ENCODE results near the gene OR10H1. TPM values are rescaled to one million over a fixed set of nuclear protein-coding genes. Genes with fewer than 3 reads are reported as not detected.
"Not testable (repeated sequence)": the region's sequence is repeated elsewhere in the genome, so short reads cannot be mapped to it uniquely, and the experiment has no call there.

OR10H1 gene
- total and polyA plus RNA-seq, 7 donors = not detected

DNA sequence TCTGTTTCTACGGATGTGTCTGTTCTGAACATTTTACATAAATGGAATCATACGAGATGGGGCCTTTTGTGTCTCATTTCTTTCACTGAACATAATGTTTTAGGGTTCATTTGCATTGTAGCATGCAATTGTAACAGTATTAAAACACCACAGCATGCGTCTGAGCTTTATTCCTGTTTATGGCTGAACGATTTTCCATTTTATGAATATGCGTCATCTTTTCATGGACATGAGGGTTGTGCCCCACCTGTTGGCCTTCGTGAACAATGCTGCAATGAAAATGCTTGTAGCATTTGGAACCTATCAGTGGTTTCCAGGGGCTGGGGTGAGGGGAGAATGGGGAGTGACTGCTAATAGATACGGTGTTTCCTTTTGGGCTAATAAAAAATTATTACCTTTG lies 5.1 kb downstream of the OR10H1 start:
- intact Hi-C loops (cut with DNase I) = loop anchor here (2.0 kb wide), 1 partner anchor 182 kb away; no protein-coding TSS in a partner anchor
- Histone ChIP-seq H3K4me1 (peaks cover 0 to 7% (median 3%) of the 10 kb centered on the region in 4 donors), H3K27ac (no peak overlapping the region), H3K27me3 (peaks cover 0 to 17% (median 0%) of the 10 kb centered on the region in 3 donors), H3K4me3 (peak overlapping the region in 1 of 4 donors; percentile 8), H3K9me3 (no peaks in the 10 kb centered on the region), H3K36me3 (no peaks in the 10 kb centered on the region)
- no peak for DNase-seq
- TF ChIP-seq, protein P1, sequence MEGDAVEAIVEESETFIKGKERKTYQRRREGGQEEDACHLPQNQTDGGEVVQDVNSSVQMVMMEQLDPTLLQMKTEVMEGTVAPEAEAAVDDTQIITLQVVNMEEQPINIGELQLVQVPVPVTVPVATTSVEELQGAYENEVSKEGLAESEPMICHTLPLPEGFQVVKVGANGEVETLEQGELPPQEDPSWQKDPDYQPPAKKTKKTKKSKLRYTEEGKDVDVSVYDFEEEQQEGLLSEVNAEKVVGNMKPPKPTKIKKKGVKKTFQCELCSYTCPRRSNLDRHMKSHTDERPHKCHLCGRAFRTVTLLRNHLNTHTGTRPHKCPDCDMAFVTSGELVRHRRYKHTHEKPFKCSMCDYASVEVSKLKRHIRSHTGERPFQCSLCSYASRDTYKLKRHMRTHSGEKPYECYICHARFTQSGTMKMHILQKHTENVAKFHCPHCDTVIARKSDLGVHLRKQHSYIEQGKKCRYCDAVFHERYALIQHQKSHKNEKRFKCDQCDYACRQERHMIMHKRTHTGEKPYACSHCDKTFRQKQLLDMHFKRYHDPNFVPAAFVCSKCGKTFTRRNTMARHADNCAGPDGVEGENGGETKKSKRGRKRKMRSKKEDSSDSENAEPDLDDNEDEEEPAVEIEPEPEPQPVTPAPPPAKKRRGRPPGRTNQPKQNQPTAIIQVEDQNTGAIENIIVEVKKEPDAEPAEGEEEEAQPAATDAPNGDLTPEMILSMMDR (IDR thresholded peaks at IDR 0.05) = peak; percentile 12 to 48 (median 48)
- TF ChIP-seq POLR2A (IDR thresholded peaks at IDR 0.05) = no peak
- 9 to 46% methylated on average over 7 of the region's 7 CpGs for WGBS, 2 donors

DNA sequence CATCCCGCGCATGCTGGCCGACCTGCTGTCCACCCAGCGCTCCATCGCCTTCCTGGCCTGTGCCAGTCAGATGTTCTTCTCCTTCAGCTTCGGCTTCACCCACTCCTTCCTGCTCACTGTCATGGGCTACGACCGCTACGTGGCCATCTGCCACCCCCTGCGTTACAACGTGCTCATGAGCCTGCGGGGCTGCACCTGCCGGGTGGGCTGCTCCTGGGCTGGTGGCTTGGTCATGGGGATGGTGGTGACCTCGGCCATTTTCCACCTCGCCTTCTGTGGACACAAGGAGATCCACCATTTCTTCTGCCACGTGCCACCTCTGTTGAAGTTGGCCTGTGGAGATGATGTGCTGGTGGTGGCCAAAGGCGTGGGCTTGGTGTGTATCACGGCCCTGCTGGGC lies 21.2 kb downstream of the OR10H1 start:
- intact Hi-C loops (cut with DNase I); H3K4me1 ChIP-seq: not testable (repeated sequence)
- WGBS, 2 donors = 93 to 95% methylated on average over 18 of the region's 18 CpGs

DNA sequence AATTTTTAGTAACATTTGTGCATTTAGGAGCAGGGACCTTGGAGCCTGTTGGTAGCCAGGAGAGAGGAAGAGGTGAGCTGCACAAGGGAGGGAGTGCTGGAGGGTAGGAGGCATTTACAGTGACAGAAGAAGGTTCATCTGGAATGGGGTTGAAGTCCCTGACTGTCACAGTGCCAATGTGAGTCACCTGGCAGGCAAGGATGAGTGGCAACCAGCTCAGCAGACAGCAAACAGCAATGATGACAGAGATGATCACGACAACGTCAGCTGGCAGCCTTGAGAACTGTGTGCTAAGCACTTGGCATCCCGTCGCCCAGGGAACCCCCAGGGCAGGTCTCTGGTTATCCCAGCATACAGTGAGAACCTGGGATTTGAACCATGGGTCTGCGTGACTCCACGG lies 25.4 kb downstream of the OR10H1 start:
- intact Hi-C loops (cut with DNase I) = no loop called here
- Histone ChIP-seq H3K4me1 (no peaks in the 10 kb centered on the region), H3K27ac (no peak overlapping the region), H3K36me3 (no peaks in the 10 kb centered on the region), H3K4me3 (no peak overlapping the region), H3K9me3 (no peaks in the 10 kb centered on the region), H3K27me3 (no peaks in the 10 kb centered on the region)
- no peak for DNase-seq
- 50 to 68% methylated on average over 6 of the region's 6 CpGs for WGBS, 2 donors
- no peak for TF ChIP-seq POLR2AphosphoS5 (IDR thresholded peaks at IDR 0.05)
- TF ChIP-seq POLR2A (IDR thresholded peaks at IDR 0.05) = no peak
- TF ChIP-seq, protein P1 (IDR thresholded peaks at IDR 0.05) = no peak
- no peak for TF ChIP-seq EP300 (IDR thresholded peaks at IDR 0.05)

More for the DNA sequence above, 21.2 kb downstream of the OR10H1 start:
- H3K9me3 ChIP-seq, H3K27ac ChIP-seq, H3K4me3 ChIP-seq, H3K36me3 ChIP-seq, DNase-seq, H3K27me3 ChIP-seq: not testable (repeated sequence)

DNA sequence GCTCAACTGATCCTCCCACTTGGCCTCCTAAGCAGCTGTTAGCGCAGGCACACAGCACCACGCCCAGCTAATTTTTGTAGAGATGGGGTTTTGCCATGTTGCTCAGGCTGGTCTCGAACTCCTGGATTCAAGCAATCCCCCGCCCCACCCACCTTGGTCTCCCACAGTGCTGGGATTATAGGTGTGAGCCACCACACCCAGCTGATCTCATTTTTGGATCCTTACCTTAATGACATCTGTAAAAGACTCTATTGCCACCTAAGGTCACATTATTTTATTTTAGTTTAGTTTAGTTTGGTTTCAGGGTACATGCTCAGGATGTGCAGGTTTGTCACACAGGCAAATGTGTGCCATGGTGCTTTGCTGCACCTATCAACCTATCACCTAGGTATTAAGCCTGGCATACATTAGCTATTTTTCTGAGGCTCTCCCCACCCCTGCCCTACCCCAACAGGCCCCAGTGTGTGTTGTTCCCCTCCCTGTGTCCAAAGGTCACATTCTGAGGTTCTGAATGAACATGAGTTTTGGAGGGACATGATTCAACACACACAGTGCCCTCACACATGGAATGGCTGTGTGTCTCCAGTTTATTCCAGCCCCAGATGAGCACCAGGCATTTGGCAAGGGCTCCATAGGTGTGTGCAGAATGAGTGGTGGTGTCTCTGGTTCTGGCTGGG lies 26.7 kb downstream of the OR10H1 start:
- TF ChIP-seq EP300 (IDR thresholded peaks at IDR 0.05) = no peak
- no peak for TF ChIP-seq POLR2AphosphoS5 (IDR thresholded peaks at IDR 0.05)
- TF ChIP-seq, protein P1 (IDR thresholded peaks at IDR 0.05) = no peak
- TF ChIP-seq POLR2A (IDR thresholded peaks at IDR 0.05) = no peak
- intact Hi-C loops (cut with DNase I) = no loop called here
- H3K27me3 ChIP-seq = no peaks in the 10 kb centered on the region
- H3K27ac ChIP-seq = no peak overlapping the region
- no peaks in the 10 kb centered on the region for H3K4me1 ChIP-seq
- no peaks in the 10 kb centered on the region for H3K36me3 ChIP-seq
- peak; percentile 4 for DNase-seq
- H3K4me3 ChIP-seq = no peak overlapping the region
- no peaks in the 10 kb centered on the region for H3K9me3 ChIP-seq
- WGBS, 2 donors = 13 to 64% methylated on average over 4 of the region's 4 CpGs

DNA sequence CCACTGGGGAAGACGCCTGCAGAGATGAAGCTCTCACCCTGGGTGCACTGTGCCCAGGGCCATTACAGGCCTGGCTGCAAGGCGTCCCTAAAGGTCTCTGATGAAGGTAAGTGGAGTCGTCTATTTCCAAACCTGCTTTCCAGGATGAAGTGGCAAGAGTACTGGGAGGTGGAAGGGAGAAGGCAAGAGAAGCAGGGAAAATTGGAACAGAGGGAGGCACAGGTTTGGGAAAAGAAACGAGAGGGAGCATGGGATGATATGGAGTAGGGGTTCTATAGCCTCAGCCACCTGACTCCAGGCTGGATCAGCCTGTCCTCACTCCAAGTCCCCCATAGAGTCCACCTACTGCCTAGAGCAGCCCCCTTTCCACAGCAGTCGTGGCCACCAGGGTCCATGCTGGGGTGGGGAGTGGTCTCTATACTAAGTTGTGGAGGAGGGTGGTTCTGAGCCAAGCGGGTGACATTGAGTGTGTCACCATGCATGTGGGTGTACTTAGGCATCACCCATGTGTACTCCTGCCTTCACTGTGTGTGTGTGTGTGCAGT lies 27.8 kb downstream of the OR10H1 start, which contains the start of gene OR10H5:
OR10H5 (plus strand) TSS at position 51 of the 545 bp plus-strand sequence. CDS start 6,388 bp downstream, outside the sequence.
- peak; percentile 38 for DNase-seq
- no peaks in the 10 kb centered on the region for H3K27me3 ChIP-seq
- no peak within 1 kb of the TSS for H3K27ac ChIP-seq
- no peaks in the 10 kb centered on the region for H3K4me1 ChIP-seq
- no peaks in the 10 kb centered on the region for H3K36me3 ChIP-seq
- WGBS, 2 donors = 78 to 81% methylated on average over 6 of the region's 6 CpGs
- TF ChIP-seq POLR2A (IDR thresholded peaks at IDR 0.05) (no peak), POLR2AphosphoS5 (IDR thresholded peaks at IDR 0.05) (no peak), EP300 (IDR thresholded peaks at IDR 0.05) (no peak)
- TF ChIP-seq, protein P1 (IDR thresholded peaks at IDR 0.05) = no peak
- H3K4me3 ChIP-seq = no peak within 1 kb of the TSS
- H3K9me3 ChIP-seq = no peaks in the 10 kb centered on the region
- intact Hi-C loops (cut with DNase I) = no loop called here

DNA sequence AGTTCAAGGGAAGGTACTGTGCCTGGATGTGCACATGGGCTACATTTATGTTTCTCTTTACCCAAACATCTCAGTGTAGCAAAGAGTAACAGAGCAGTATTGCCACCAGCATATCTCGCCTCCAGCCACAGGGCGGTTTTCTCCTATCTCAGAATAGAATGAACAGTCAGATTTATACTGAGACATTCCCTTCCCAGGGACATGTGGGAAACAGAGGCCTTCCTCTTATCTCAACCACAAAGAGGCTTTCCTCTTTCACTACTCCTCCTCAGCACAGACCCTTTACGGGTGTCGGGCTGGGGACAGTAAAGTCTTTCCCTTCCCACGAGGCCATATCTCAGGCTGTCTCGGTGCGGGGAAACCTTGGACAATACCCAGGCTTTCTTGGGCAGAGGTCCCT lies 32.6 kb downstream of the OR10H1 start:
- DNase-seq = peak; percentile 19
- intact Hi-C loops (cut with DNase I) = loop anchor here (5.0 kb wide), 2 partner anchors 54 to 111 kb away; partner anchors contain the start of gene CYP4F12

More for the DNA sequence above, 32.6 kb downstream of the OR10H1 start:
- not testable (repeated sequence) for H3K36me3 ChIP-seq, H3K9me3 ChIP-seq, H3K4me3 ChIP-seq, H3K27ac ChIP-seq, H3K27me3 ChIP-seq
- WGBS, 2 donors = 43 to 46% methylated on average over 7 of the region's 7 CpGs
- peaks cover 0 to 25% (median 21%) of the 10 kb centered on the region in 4 donors for H3K4me1 ChIP-seq
